K562 (cell line): ENCODE results near the gene LRMDA. TPM values are rescaled to one million over a fixed set of nuclear protein-coding genes. Genes with fewer than 3 reads are reported as not detected.

ENCODE experiments used
- AFF4 ChIP-seq: sonication (generic); formaldehyde crosslinking; IDR thresholded peaks from 2 replicates; pipeline ENCODE4 v1.8.0; 2023; ENCODE audit warnings: mild to moderate bottlenecking, missing genetic modification reagents
- CHD7 ChIP-seq: fragments of 200-600 bp; sonication (generic); IDR thresholded peaks from one replicate; pipeline ENCODE4 v1.6.1; 2012; ENCODE audit warnings: mild to moderate bottlenecking, low read depth, low read length, inconsistent platforms
- JUND ChIP-seq, 2 experiments: IDR thresholded peaks; 2 replicates in 1 of 2; 3 replicates in 1 of 2; pipeline ENCODE4 v1.6.1; 2011; ENCODE audit warnings: borderline replicate concordance in 2 of 2, low read depth in 2 of 2, low read length in 2 of 2, improper control_type of control experiment in 1 of 2, missing biosample characterization in 1 of 2, missing genetic modification characterization in 1 of 2, missing genetic modification reagents in 1 of 2
- THRB ChIP-seq: fragments of 450-650 bp; formaldehyde crosslinking; conservative IDR thresholded peaks from 2 replicates; pipeline ENCODE4 v1.4.0; 2022; ENCODE audit warnings: mild to moderate bottlenecking, missing genetic modification characterization
- polyA plus RNA-seq, 8 experiments: library from polyadenylated mRNA; depleted of rRNA in 4 of 8; stranded (reverse) in 5 of 8; unstranded in 3 of 8; fragments of >200 nt; fragmentation: Nextera tagmentation in 2 of 8; fragmentation: Illumina TruSeq in 1 of 8; extraction: Ambion mirVana in 2 of 8; extraction: Trizol in 1 of 8; gene quantifications; 2 replicates each; pipeline versions ENCODE4 v1.2.1 to v1.2.3, GENCODE V29; 2011 to 2014; ENCODE audit warnings: inconsistent platforms in 1 of 8, missing spikeins in 1 of 8
- total RNA-seq, 7 experiments: library from RNA; depleted of rRNA in 6 of 7; stranded (reverse); fragments of >200 nt in 6 of 7; fragmentation: Illumina TruSeq in 2 of 7; extraction: Trizol in 2 of 7; gene quantifications; 2 replicates each; pipeline versions ENCODE4 v1.2.1 to v1.2.3, GENCODE V29; 2011 to 2021; ENCODE audit warnings: low replicate concordance in 1 of 7

Gene LRMDA
- total and polyA plus RNA-seq, 9 of the 15 experiments (the other 6 are each of a cell fraction or from before 2014, with no cell fraction given) = 0.25 TPM; not detected in 8

- TF ChIP-seq THRB (CRISPR knock-in tag) = no peak
- TF ChIP-seq CHD7 = no peak
- peak; percentile 10; the same call in 1 of the 2 replicates for TF ChIP-seq JUND (IDR thresholded peaks at IDR 0.05; ENCODE audit: borderline replicate concordance, low read depth, low read length)
- TF ChIP-seq JUND (tag; IDR thresholded peaks at IDR 0.05; ENCODE audit: borderline replicate concordance, low read depth, low read length) = no peak
- no peak for TF ChIP-seq AFF4 (CRISPR knock-in tag)
Observed at GRCh38 chr10:75655791-75656451, 224.5 kb downstream of the LRMDA start (continued).
